GM21786 (cell line): Measurements from ENCODE around the gene JAG1.
"Not testable (repeated sequence)": the region's sequence is repeated elsewhere in the genome, so short reads cannot be mapped to it uniquely, and the experiment has no call there.

Source experiments
- ATAC-seq: cut with Tn5 transposase; IDR thresholded peaks from one replicate; pipeline ENCODE4 v1.9.1; 2021; ENCODE audit not compliant: unreplicated experiment

Gene JAG1

DNA sequence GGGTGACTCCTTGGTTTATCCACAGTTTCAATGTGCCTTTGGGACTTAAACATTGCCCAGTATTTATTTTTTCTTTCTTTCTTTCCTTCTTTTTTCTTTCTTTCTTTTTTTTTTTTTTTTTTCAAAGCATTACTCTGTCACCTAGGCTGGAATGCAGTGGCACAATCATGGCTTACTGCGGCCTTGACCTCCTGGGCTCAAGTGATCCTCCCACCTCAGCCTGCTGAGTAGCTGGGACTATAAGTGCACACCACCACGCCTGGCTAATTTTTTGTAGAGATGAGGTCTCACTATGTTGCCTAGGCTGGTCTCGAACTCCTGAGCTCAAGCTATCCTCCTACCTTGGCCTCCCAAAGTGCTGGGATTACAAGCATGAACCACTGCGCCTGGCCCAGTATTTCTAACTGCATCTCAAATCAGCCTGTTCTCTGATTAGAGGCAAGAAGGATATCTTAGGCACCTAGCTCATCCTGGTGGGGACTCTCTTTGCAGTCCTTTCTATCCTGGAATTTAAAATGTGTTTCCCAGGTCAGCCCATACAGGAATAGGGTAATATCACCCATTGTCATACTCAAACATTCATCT, 56.2 kb downstream of the JAG1 start:
- not testable (repeated sequence) for ATAC-seq

- no peak for ATAC-seq
Measured at GRCh38 chr20:10616212-10616611, 57.6 kb downstream of the JAG1 start.

- no peak for ATAC-seq
Measured at GRCh38 chr20:10613911-10614310, 59.9 kb downstream of the JAG1 start.

DNA sequence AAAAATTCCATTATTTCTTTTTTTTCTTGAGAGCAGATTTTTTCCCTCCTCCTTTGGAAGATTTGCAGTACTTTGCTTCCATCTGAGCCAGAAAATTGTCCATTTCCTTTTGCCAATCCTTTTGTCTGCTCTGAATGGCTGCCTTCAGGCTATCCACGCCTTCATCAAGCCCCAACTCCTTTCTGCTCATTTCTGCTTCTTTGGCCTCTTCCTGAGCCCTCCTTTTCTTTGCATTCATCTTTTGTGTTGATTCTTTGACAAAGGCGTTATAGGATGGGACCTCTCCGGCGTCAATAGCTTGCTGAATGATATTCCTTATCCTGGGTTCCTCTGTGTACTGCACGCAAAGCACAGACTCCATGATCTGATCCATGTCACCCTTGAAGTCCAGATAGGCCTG, 60.4 kb downstream of the JAG1 start:
- not testable (repeated sequence) for ATAC-seq

- ATAC-seq = peak; percentile 75
Measured at GRCh38 chr20:10611357-10611756, 62.4 kb downstream of the JAG1 start.

DNA sequence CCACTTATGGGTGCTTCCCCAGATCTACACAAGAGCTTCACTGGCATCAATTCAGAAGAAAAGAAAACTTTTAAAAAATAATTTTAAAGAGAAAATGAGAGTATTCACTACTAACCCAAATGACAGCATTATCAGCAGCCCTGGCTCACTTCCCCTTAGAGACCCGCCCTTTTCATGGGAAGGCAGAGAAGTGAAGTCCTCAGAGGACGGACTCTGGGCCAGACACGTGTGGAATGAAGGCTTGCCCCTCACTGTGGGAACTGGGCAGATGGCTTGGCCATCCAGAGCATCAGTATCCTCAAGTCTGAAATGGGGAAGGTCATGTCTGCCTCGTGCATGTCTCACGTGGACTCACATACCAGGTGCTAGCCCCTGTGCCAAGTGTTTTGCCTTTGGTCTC, 63.5 kb downstream of the JAG1 start:
- ATAC-seq = no peak

GRCh38 chr20:10609770-10610169, 64.0 kb downstream of the JAG1 start:
- ATAC-seq = no peak

DNA sequence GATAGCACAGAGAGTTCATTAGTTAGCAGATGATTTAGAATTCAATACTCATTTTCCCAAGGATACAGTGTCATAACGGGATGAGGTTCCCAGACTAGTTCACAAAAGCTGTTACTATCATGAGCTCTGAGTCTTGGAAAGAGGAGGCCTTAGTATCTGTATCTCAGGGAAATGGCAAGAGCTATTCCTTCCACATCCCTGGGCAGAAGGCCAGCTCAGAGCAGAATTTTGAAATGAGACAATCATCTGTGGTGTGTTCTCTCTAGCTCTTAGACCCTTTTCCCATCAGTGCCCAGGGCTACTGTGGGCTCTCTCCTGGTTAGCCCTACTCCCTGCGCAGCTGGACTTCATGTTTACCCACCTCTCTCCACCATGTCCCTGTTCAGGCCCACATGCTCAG, 64.5 kb downstream of the JAG1 start:
- ATAC-seq = no peak

DNA sequence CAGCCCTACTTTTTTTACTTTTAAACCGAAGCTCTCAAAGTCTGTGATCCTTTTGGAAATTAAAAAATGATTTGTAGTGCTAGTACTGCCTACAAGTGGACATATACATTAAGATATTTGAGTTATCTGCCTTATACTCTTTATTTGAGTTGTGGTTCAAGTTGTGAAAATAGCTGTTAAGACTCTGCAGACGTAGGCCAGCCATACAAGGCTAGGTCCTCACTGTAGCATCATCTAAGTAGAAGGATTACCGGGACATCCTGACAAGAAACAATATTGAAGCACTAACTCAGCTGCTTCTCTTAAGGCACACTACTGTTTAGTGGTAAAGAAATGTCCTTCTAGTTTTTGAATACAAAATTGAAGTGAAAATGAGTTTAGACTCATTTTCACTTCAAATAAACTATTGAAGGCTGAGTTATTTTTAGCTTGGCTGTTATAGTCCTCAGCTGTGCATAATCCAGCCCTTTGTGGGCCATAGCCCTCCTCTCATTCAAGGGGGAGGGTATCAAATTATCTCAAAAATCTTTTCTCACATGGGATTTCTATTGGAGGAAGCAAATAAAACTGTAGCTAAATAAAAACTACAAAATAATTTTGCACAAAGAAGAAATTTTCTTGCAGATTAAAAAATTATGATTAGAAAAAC, 68.1 kb downstream of the JAG1 start:
- ATAC-seq = no peak

DNA sequence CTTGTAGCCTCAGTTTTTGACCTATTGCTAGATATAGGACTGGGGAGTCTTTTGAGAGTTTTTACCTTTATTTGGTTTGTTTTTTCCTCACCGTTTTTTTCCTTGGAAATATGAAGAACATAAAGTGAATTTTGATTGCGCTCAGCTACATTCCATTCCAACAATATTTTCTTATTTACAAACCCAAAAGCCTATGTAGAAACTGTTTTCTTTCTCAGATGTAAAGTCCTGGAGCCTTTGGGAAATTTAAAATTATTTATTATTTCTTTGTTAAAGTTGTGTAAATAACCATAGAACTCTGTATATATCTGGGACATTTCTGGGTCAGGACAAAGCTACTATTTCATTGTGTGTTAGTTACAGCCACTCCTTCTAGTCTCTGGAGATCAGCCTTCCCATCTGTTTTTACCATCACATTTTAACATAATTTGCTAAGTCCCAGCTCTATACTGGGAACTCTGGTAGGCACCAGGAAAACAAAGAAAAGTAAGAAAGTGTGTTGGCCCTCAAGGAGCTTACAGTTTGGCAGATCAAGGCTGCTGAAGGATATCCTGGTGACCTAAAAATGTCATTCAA, 68.8 kb downstream of the JAG1 start:
- ATAC-seq = no peak

DNA sequence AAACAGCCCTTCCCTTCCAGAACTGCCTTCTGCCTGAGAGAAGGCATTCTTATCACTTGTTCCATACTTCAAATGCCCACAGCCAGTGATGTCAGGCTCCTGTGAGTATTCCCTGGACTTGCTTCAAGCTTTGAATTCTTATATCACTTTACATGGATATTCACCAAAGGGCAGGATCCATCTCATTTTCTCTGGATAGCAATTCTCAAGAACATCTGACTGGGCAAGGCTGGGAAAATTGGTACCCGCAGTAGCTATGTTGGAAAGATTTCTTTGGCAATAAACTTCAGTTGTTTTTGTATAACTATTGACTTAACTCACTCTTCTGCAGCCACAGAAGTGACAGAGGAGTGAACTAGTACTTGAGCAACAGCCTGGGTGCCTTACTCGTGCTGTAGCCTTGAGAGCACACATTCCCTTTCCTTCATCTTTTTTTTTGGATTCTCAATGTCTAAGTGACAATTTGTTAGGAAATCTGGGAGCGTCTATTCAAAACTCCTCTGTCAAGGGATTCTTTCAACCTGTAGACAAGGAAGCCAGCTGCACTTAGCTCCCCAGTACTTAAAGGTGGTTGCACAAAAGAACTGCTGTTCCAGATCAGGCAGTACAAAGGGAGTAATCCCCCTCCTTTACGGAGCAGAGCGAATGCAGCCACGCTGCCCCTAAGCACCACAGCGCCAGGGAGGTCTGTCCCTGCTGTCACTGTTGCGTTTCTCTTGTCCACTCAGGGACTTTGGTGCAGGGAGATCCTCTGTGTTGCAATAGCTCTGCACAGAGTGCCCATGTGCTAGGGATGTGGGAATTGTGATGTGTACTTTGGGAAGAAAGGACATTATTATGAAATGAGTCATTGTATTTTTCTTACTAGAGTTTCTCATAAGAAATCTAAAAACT, 69.6 kb downstream of the JAG1 start:
- ATAC-seq = no peak

DNA sequence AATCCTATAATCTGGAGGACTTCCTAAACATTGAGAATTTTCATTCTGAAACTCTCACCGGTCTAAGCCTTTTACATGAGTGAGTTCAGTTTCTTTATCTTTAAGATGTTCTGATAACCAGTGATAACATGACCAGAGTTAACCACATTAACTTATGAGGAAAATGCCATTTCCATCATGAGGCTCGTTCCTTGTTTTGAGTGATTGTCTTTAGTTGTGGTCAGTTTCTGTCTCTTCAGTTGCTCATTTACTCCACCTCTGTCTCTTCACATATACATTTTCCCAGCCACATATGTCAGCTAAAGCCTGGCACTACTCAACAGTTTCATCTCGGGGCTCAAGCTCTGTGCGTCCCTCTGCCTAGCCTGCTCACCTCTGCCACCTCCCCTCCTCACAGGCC, 70.4 kb downstream of the JAG1 start:
- ATAC-seq = no peak

DNA sequence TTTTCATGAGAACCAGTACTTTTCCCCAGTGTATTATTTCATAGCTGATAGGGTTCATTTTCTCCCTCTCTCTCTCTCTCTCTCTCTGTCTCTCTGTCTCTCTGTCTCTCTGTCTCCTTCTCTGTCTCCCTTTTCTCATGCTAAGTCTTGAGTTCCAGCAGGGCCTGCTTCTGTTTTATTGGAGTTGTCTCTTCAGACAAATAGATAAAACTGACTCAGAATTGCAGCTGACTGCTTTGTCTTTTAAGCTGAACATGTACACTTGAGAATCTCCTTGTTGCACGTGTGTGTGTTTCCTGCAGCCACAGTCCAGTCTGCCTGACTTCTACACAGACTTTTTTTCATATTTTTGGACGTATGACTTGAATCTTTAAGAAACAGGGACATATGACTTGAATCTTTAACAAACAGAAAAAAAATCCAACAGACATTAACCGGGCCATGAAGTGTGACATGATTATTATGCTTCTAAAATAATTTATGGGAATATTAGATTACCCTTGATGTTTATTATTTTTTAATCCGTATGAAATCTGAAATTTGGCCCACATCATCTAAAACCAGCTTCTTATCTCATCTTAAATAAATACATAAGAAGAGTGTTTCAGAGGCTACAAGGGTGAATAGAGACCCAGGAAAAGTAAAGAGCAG, 71.5 kb downstream of the JAG1 start:
- ATAC-seq = no peak

- ATAC-seq = no peak
Measured at GRCh38 chr20:10597637-10598036, 76.2 kb downstream of the JAG1 start.

GRCh38 chr20:10596710-10597121, 77.1 kb downstream of the JAG1 start:
- no peak for ATAC-seq

GRCh38 chr20:10595985-10596384, 77.8 kb downstream of the JAG1 start:
- no peak for ATAC-seq

- ATAC-seq = no peak
Measured at GRCh38 chr20:10595266-10595665, 78.5 kb downstream of the JAG1 start.

DNA sequence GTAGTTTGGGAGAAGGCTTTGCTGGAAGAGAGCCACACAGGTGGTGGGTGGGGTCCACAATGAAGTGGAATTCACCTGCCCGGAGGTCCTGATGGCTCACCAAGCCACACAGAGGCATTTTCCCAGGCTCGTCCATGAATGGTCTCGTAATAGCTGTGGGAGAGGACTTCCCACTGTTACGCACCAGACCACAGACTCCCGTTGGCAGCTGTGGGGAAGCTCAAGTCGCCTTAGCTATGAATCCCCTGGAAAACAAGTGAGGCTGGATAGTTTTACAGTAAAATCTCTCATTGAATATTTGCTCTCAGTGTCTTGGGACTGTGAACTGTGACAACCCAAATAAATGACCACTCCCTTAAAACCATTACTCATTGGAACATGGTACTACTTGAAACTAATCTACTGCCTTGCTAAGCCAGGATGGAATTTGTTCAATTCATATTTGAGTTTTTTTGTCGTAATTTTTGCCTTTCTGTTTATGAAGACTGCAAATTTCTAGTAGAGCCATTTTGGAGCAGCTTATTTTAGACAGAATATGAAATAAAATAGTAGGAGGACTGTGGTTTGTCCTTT, 79.4 kb downstream of the JAG1 start:
- no peak for ATAC-seq

DNA sequence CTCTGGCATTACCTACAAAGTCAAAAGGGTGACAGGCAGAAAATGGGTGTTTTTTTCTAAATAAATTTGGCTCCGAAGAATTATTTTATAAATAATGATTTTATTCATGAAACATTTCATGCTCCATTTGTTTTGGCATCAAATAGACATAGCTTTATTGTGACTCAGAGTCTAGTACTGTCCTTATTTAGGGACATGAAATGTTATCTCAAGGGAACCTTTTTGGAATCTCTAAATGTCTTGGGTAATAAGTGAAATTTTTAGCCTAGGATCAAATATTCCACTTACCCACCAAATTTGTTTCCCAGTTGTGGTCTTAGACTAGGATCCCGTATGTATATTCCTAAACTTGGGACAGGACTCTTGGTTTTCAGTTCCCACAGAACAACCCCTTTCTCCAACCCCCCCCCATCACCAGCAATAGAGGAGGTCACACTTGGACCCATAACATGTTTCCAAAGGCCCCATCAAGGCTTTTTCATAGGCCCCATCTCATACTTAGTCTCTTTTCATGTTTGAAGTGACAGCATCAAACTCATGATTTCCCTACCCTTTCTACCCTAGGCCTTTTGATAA, 81.8 kb downstream of the JAG1 start:
- ATAC-seq = no peak

- ATAC-seq = no peak
Measured at GRCh38 chr20:10590950-10591671, 82.7 kb downstream of the JAG1 start.
